Measurements from ENCODE around the gene AMPD2. TPM values are rescaled to one million over a fixed set of nuclear protein-coding genes. Genes with fewer than 3 reads are reported as not detected.
A peak's percentile ranks its signal among the peaks of the same experiment; 100 is the strongest.

AMPD2 gene
- total and polyA plus RNA-seq, 7 experiments from 2014 or later, result 26.2 to 403 (median 84.9) TPM

GRCh38 chr1:109649491-109649914 is 29.9 kb downstream of the AMPD2 start:
- Histone ChIP-seq H3K36me3 (ENCODE audit: control insufficient read depth in 2 of 3, insufficient read depth in 3 of 3, low read length in 3 of 3) (no peaks in the 10 kb centered on the region), H3K4me3 (ENCODE audit: low read length) (no peak overlapping the region), H3K27me3 (ENCODE audit: control insufficient read depth in 2 of 2, insufficient read depth in 2 of 2, low read length in 2 of 2) (no peaks in the 10 kb centered on the region), H3K27ac (ENCODE audit: low read depth, low read length) (no peak overlapping the region), H3K4me1 (ENCODE audit: control insufficient read depth in 2 of 2, insufficient read depth in 2 of 2, low read length in 2 of 2) (no peaks in the 10 kb centered on the region), H3K9me3 (ENCODE audit: control insufficient read depth in 2 of 3, low read length in 3 of 3) (no peaks in the 10 kb centered on the region)
- no peaks in the 10 kb centered on the region for H3K9me3 Mint-ChIP-seq
- intact Hi-C loops (cut with micrococcal nuclease), result no loop called here
- no peak overlapping the region for H3K27ac Mint-ChIP-seq
- no peak for ATAC-seq
- H3K27me3 Mint-ChIP-seq, result peaks cover 0 to 39% (median 5%) of the 10 kb centered on the region in 5 donors
- H3K36me3 Mint-ChIP-seq, result no peaks in the 10 kb centered on the region
- H3K4me3 Mint-ChIP-seq, result no peak overlapping the region
- ChIA-PET POLR2A (interaction anchor here (0.6 kb wide), 1 partner anchor 130 kb away, joined by 6 read pairs; no protein-coding TSS in a partner anchor), CTCF (interaction anchor here (0.7 to 6.1 kb wide), 6 partner anchors 10 to 127 kb away, joined by 3 to 42 read pairs (median 5); no protein-coding TSS in a partner anchor)
- H3K4me1 Mint-ChIP-seq, result peaks cover 0 to 7% (median 2%) of the 10 kb centered on the region in 7 donors
- peak in 1 of 9 donors; percentile 6 for DNase-seq

GRCh38 chr1:109650609-109651008 is 31.0 kb downstream of the AMPD2 start:
- H3K27ac Mint-ChIP-seq, result no peak overlapping the region
- no peaks in the 10 kb centered on the region for H3K36me3 Mint-ChIP-seq
- POLR2A ChIA-PET, result interaction anchor here (1.3 kb wide), 1 partner anchor 9 kb away, joined by 3 read pairs; no protein-coding TSS in a partner anchor
- ATAC-seq, result no peak
- peaks cover 7 to 15% (median 10%) of the 10 kb centered on the region in 7 donors for H3K4me1 Mint-ChIP-seq
- peaks cover 3 to 6% of the 10 kb centered on the region in 2 donors for H3K4me1 ChIP-seq (ENCODE audit: control insufficient read depth in 2 of 2, insufficient read depth in 2 of 2, low read length in 2 of 2)
- H3K4me3 ChIP-seq (ENCODE audit: low read length), result no peak overlapping the region
- peaks cover 0 to 41% (median 3%) of the 10 kb centered on the region in 5 donors for H3K27me3 Mint-ChIP-seq
- CTCF ChIA-PET, result interaction anchor here (0.6 to 6.1 kb wide), 7 partner anchors 11 to 988 kb away, joined by 3 to 42 read pairs (median 6); partner anchors contain the start of gene AHCYL1
- H3K27me3 ChIP-seq (ENCODE audit: control insufficient read depth in 2 of 2, insufficient read depth in 2 of 2, low read length in 2 of 2), result no peaks in the 10 kb centered on the region
- no peak overlapping the region for H3K27ac ChIP-seq (ENCODE audit: low read depth, low read length)
- no peak overlapping the region for H3K4me3 Mint-ChIP-seq
- intact Hi-C loops (cut with micrococcal nuclease), result no loop called here
- H3K9me3 ChIP-seq (ENCODE audit: control insufficient read depth in 2 of 3, low read length in 3 of 3), result no peaks in the 10 kb centered on the region
- H3K9me3 Mint-ChIP-seq, result no peaks in the 10 kb centered on the region
- no peak for DNase-seq
- H3K36me3 ChIP-seq (ENCODE audit: control insufficient read depth in 2 of 3, insufficient read depth in 3 of 3, low read length in 3 of 3), result no peaks in the 10 kb centered on the region

GRCh38 chr1:109652402-109652801 is 32.8 kb downstream of the AMPD2 start:
- H3K4me3 Mint-ChIP-seq, result no peak overlapping the region
- H3K27me3 Mint-ChIP-seq, result peaks cover 0 to 38% (median 3%) of the 10 kb centered on the region in 5 donors
- DNase-seq, result no peak
- no peak for ATAC-seq
- intact Hi-C loops (cut with micrococcal nuclease), result no loop called here
- CTCF ChIA-PET, result interaction anchor here (0.7 to 6.1 kb wide), 5 partner anchors 9 to 332 kb away, joined by 4 to 42 read pairs (median 5); partner anchors contain the start of gene AHCYL1
- H3K36me3 Mint-ChIP-seq, result no peaks in the 10 kb centered on the region
- Histone ChIP-seq H3K9me3 (ENCODE audit: control insufficient read depth in 2 of 3, low read length in 3 of 3) (no peaks in the 10 kb centered on the region), H3K4me1 (ENCODE audit: control insufficient read depth in 2 of 2, insufficient read depth in 2 of 2, low read length in 2 of 2) (peaks cover 6 to 9% of the 10 kb centered on the region in 2 donors), H3K27me3 (ENCODE audit: control insufficient read depth in 2 of 2, insufficient read depth in 2 of 2, low read length in 2 of 2) (no peaks in the 10 kb centered on the region), H3K36me3 (ENCODE audit: control insufficient read depth in 2 of 3, insufficient read depth in 3 of 3, low read length in 3 of 3) (peaks cover 0 to 5% (median 0%) of the 10 kb centered on the region in 3 experiments), H3K4me3 (ENCODE audit: low read length) (no peak overlapping the region), H3K27ac (ENCODE audit: low read depth, low read length) (no peak overlapping the region)
- H3K27ac Mint-ChIP-seq, result no peak overlapping the region
- H3K9me3 Mint-ChIP-seq, result no peaks in the 10 kb centered on the region
- peaks cover 10 to 29% (median 23%) of the 10 kb centered on the region in 7 donors for H3K4me1 Mint-ChIP-seq
- POLR2A ChIA-PET, result no interaction called here

GRCh38 chr1:109653306-109653705 is 33.7 kb downstream of the AMPD2 start:
- Histone ChIP-seq H3K27ac (ENCODE audit: low read depth, low read length) (no peak overlapping the region), H3K27me3 (ENCODE audit: control insufficient read depth in 2 of 2, insufficient read depth in 2 of 2, low read length in 2 of 2) (no peaks in the 10 kb centered on the region), H3K4me1 (ENCODE audit: control insufficient read depth in 2 of 2, insufficient read depth in 2 of 2, low read length in 2 of 2) (peaks cover 6 to 9% of the 10 kb centered on the region in 2 donors), H3K36me3 (ENCODE audit: control insufficient read depth in 2 of 3, insufficient read depth in 3 of 3, low read length in 3 of 3) (peaks cover 0 to 5% (median 0%) of the 10 kb centered on the region in 3 experiments), H3K4me3 (ENCODE audit: low read length) (no peak overlapping the region), H3K9me3 (ENCODE audit: control insufficient read depth in 2 of 3, low read length in 3 of 3) (no peaks in the 10 kb centered on the region)
- intact Hi-C loops (cut with micrococcal nuclease), result no loop called here
- Mint-ChIP-seq H3K4me3 (peak overlapping the region in 2 of 10 donors; percentile 51 to 94), H3K9me3 (no peaks in the 10 kb centered on the region), H3K27me3 (peaks cover 0 to 38% (median 3%) of the 10 kb centered on the region in 5 donors), H3K4me1 (peaks cover 10 to 32% (median 24%) of the 10 kb centered on the region in 7 donors), H3K27ac (peak overlapping the region in 1 of 9 donors; percentile 36), H3K36me3 (peaks cover 0 to 1% (median 0%) of the 10 kb centered on the region in 5 donors)
- no peak for ATAC-seq
- no peak for DNase-seq
- POLR2A ChIA-PET, result no interaction called here
- CTCF ChIA-PET, result interaction anchor here (1.2 to 6.1 kb wide), 3 partner anchors 10 to 122 kb away, joined by 4 to 42 read pairs (median 21); no protein-coding TSS in a partner anchor

- Mint-ChIP-seq H3K4me3 (peak overlapping the region in 6 of 10 donors; percentile 7 to 94 (median 70)), H3K27ac (peak overlapping the region in 2 of 9 donors; percentile 53 to 85), H3K9me3 (no peaks in the 10 kb centered on the region), H3K27me3 (peaks cover 0 to 38% (median 0%) of the 10 kb centered on the region in 5 donors), H3K4me1 (peaks cover 10 to 36% (median 24%) of the 10 kb centered on the region in 7 donors), H3K36me3 (peaks cover 0 to 6% (median 0%) of the 10 kb centered on the region in 5 donors)
- peaks cover 6 to 9% of the 10 kb centered on the region in 2 donors for H3K4me1 ChIP-seq (ENCODE audit: control insufficient read depth in 2 of 2, insufficient read depth in 2 of 2, low read length in 2 of 2)
- intact Hi-C loops (cut with micrococcal nuclease), result no loop called here
- H3K27ac ChIP-seq (ENCODE audit: low read depth, low read length), result no peak overlapping the region
- no peak overlapping the region for H3K4me3 ChIP-seq (ENCODE audit: low read length)
- H3K36me3 ChIP-seq (ENCODE audit: control insufficient read depth in 2 of 3, insufficient read depth in 3 of 3, low read length in 3 of 3), result peaks cover 0 to 5% (median 0%) of the 10 kb centered on the region in 3 experiments
- H3K9me3 ChIP-seq (ENCODE audit: control insufficient read depth in 2 of 3, low read length in 3 of 3), result no peaks in the 10 kb centered on the region
- no peak for DNase-seq
- no peaks in the 10 kb centered on the region for H3K27me3 ChIP-seq (ENCODE audit: control insufficient read depth in 2 of 2, insufficient read depth in 2 of 2, low read length in 2 of 2)
- ATAC-seq, result no peak
- ChIA-PET CTCF (interaction anchor here (1.1 to 5.2 kb wide), 2 partner anchors 12 to 120 kb away, joined by 3 to 41 read pairs; no protein-coding TSS in a partner anchor), POLR2A (interaction anchor here (0.7 kb wide), 1 partner anchor 191 kb away, joined by 4 read pairs; no protein-coding TSS in a partner anchor)
Observed at GRCh38 chr1:109654519-109654918, 34.9 kb downstream of the AMPD2 start.

GRCh38 chr1:109655615-109656519 is 36.2 kb downstream of the AMPD2 start, which contains the start of gene GSTM4:
TSS of gene GSTM4 (plus strand) at chr1:109656099. CDS start at chr1:109656390, 291 bp downstream.
- DNase-seq (peak in 8 of 9 donors; percentile 18 to 76 (median 38)), ATAC-seq (peak; percentile 88)
- peak within 1 kb of the TSS; percentile 89 for H3K4me3 ChIP-seq (ENCODE audit: low read length)
- peak within 1 kb of the TSS; percentile 76 to 94 (median 87) for H3K27ac Mint-ChIP-seq
- intact Hi-C loops (cut with micrococcal nuclease), result loop anchor here (1.0 kb wide), 2 partner anchors 12 to 13 kb away; partner anchors contain the start of gene GSTM2 (in 1 of the 2)
- ChIA-PET CTCF (interaction anchor here (0.5 to 5.2 kb wide), 6 partner anchors 14 to 577 kb away, joined by 3 to 41 read pairs (median 3); no protein-coding TSS in a partner anchor), POLR2A (interaction anchor here (0.6 to 0.7 kb wide), 3 partner anchors 9 to 12 kb away, joined by 4 to 5 read pairs (median 4); no protein-coding TSS in a partner anchor)
- H3K9me3 Mint-ChIP-seq, result no peaks in the 10 kb centered on the region
- peak within 1 kb of the TSS; percentile 87 to 96 (median 94) for H3K4me3 Mint-ChIP-seq
- H3K27ac ChIP-seq (ENCODE audit: low read depth, low read length), result peak within 1 kb of the TSS; percentile 67
- no peaks in the 10 kb centered on the region for H3K27me3 ChIP-seq (ENCODE audit: control insufficient read depth in 2 of 2, insufficient read depth in 2 of 2, low read length in 2 of 2)
- peaks cover 0 to 5% (median 0%) of the 10 kb centered on the region in 3 experiments for H3K36me3 ChIP-seq (ENCODE audit: control insufficient read depth in 2 of 3, insufficient read depth in 3 of 3, low read length in 3 of 3)
- H3K36me3 Mint-ChIP-seq, result peaks cover 0 to 6% (median 0%) of the 10 kb centered on the region in 5 donors
- peaks cover 0 to 28% (median 0%) of the 10 kb centered on the region in 5 donors for H3K27me3 Mint-ChIP-seq
- peaks cover 10 to 36% (median 24%) of the 10 kb centered on the region in 7 donors for H3K4me1 Mint-ChIP-seq
- H3K9me3 ChIP-seq (ENCODE audit: control insufficient read depth in 2 of 3, low read length in 3 of 3), result no peaks in the 10 kb centered on the region
- H3K4me1 ChIP-seq (ENCODE audit: control insufficient read depth in 2 of 2, insufficient read depth in 2 of 2, low read length in 2 of 2), result peaks cover 6 to 9% of the 10 kb centered on the region in 2 donors
